Loucy (cell line): Measurements from ENCODE around the gene FOXO6.

Experiments used
- H2AFZ ChIP-seq: fragments of 200-600 bp; sonication (generic); 2 replicates; pipeline ENCODE4 v1.6.0; 2016; ENCODE audit warnings: antibody characterized with exemption, mild to moderate bottlenecking, low read length, moderate library complexity
- H3F3A ChIP-seq: fragments of 200-600 bp; 2 replicates; pipeline ENCODE4 v1.6.0; 2016; ENCODE audit warnings: antibody characterized with exemption, low read depth, mild to moderate bottlenecking
- H3K27me3 ChIP-seq: fragments of 200-600 bp; sonication (generic); 2 replicates; pipeline ENCODE4 v1.6.1; 2014; ENCODE audit warnings: low read length, mild to moderate bottlenecking; ENCODE audit not compliant: insufficient read depth, poor library complexity, severe bottlenecking
- H3K36me3 ChIP-seq: fragments of 200-600 bp; sonication (generic); 2 replicates; pipeline ENCODE4 v1.6.1; 2016; ENCODE audit warnings: low read length; ENCODE audit not compliant: insufficient read depth
- H3K4me1 ChIP-seq: fragments of 200-600 bp; sonication (generic); 2 replicates; pipeline ENCODE4 v1.5.1; 2014; ENCODE audit warnings: low read length, mild to moderate bottlenecking; ENCODE audit not compliant: insufficient read depth, poor library complexity, severe bottlenecking
- H3K4me2 ChIP-seq: fragments of 200-600 bp; sonication (generic); 2 replicates; pipeline ENCODE4 v1.6.0; 2014; ENCODE audit warnings: antibody characterized with exemption, low read length, low read depth, mild to moderate bottlenecking; ENCODE audit not compliant: poor library complexity, severe bottlenecking
- H3K4me3 ChIP-seq: fragments of 200-600 bp; sonication (generic); 2 replicates; pipeline ENCODE4 v1.5.1; 2014; ENCODE audit warnings: low read length, mild to moderate bottlenecking, mixed read lengths; ENCODE audit not compliant: poor library complexity, severe bottlenecking
- H3K79me2 ChIP-seq: fragments of 200-600 bp; sonication (generic); 2 replicates; pipeline ENCODE4 v1.6.1; 2014; ENCODE audit warnings: low read length; ENCODE audit not compliant: insufficient read depth
- H3K9ac ChIP-seq: fragments of 200-600 bp; sonication (generic); 2 replicates; pipeline ENCODE4 v1.6.0; 2014; ENCODE audit warnings: mild to moderate bottlenecking, low read depth, low read length, moderate library complexity; ENCODE audit not compliant: poor library complexity, severe bottlenecking
- H3K9me2 ChIP-seq: fragments of 200-600 bp; sonication (generic); replicated peaks from 2 replicates; pipeline ENCODE4 v1.6.1; 2016; ENCODE audit warnings: low read depth, low read length, mixed read lengths
- H3K9me3 ChIP-seq: fragments of 200-600 bp; sonication (generic); 2 replicates; pipeline ENCODE4 v1.6.1; 2014; ENCODE audit warnings: mild to moderate bottlenecking, antibody characterized with exemption, low read length, low read depth; ENCODE audit not compliant: insufficient read depth
- H4K20me1 ChIP-seq: fragments of 200-600 bp; sonication (generic); 2 replicates; pipeline ENCODE4 v1.6.0; 2014; ENCODE audit warnings: antibody characterized with exemption, low read length, mild to moderate bottlenecking; ENCODE audit not compliant: insufficient read depth, poor library complexity, severe bottlenecking
- CTCF ChIP-seq: fragments of 200-600 bp; sonication (generic); conservative IDR thresholded peaks from 2 replicates; pipeline ENCODE4 v1.5.1; 2014; ENCODE audit warnings: mild to moderate bottlenecking, antibody characterized with exemption, low read length
- EZH2phosphoT487 ChIP-seq: fragments of 200-600 bp; IDR thresholded peaks from 2 replicates; pipeline ENCODE4 v1.6.1; 2018; ENCODE audit warnings: antibody characterized with exemption, mild to moderate bottlenecking, moderate library complexity, borderline replicate concordance

The FOXO6 gene

GRCh38 chr1:41380979-41381691 lies 19.9 kb downstream of the FOXO6 start:
- Histone ChIP-seq H3K79me2 (no peaks in the 10 kb centered on the region), H3K4me3 (no peak overlapping the region), H3K9me2 (no peaks in the 10 kb centered on the region), H3K4me1 (peaks cover 20% of the 10 kb centered on the region), H3K9ac (no peak overlapping the region), H4K20me1 (no peaks in the 10 kb centered on the region), H3K36me3 (no peaks in the 10 kb centered on the region), H3F3A (no peaks in the 10 kb centered on the region), H3K9me3 (no peaks in the 10 kb centered on the region), H2AFZ (no peak overlapping the region), H3K27me3 (no peaks in the 10 kb centered on the region), H3K4me2 (no peak overlapping the region)
- TF ChIP-seq EZH2phosphoT487 (no peak), CTCF (no peak)

- H3K9ac ChIP-seq: no peak overlapping the region
- no peaks in the 10 kb centered on the region for H3K27me3 ChIP-seq
- H3K79me2 ChIP-seq: no peaks in the 10 kb centered on the region
- H4K20me1 ChIP-seq: no peaks in the 10 kb centered on the region
- H3K4me1 ChIP-seq: peaks cover 20% of the 10 kb centered on the region
- H2AFZ ChIP-seq: no peak overlapping the region
- TF ChIP-seq EZH2phosphoT487 (no peak), CTCF (no peak)
- no peaks in the 10 kb centered on the region for H3K9me2 ChIP-seq
- no peaks in the 10 kb centered on the region for H3K36me3 ChIP-seq
- H3K4me3 ChIP-seq: no peak overlapping the region
- H3K9me3 ChIP-seq: no peaks in the 10 kb centered on the region
- H3F3A ChIP-seq: no peaks in the 10 kb centered on the region
- no peak overlapping the region for H3K4me2 ChIP-seq
These were observed 20.7 kb downstream of the FOXO6 start for GRCh38 chr1:41381692-41382479.

- Histone ChIP-seq H3K4me3 (no peak overlapping the region), H3K27me3 (no peaks in the 10 kb centered on the region), H3K9me3 (no peaks in the 10 kb centered on the region), H4K20me1 (no peaks in the 10 kb centered on the region), H3F3A (no peaks in the 10 kb centered on the region), H3K4me2 (no peak overlapping the region), H3K9me2 (no peaks in the 10 kb centered on the region), H3K79me2 (no peaks in the 10 kb centered on the region), H3K9ac (no peak overlapping the region), H2AFZ (no peak overlapping the region), H3K4me1 (peaks cover 23% of the 10 kb centered on the region), H3K36me3 (no peaks in the 10 kb centered on the region)
- TF ChIP-seq EZH2phosphoT487 (no peak), CTCF (no peak)
These were observed 21.4 kb downstream of the FOXO6 start for GRCh38 chr1:41382480-41383090.
